ENCODE results near the gene ACE2.

ACE2 gene

DNA sequence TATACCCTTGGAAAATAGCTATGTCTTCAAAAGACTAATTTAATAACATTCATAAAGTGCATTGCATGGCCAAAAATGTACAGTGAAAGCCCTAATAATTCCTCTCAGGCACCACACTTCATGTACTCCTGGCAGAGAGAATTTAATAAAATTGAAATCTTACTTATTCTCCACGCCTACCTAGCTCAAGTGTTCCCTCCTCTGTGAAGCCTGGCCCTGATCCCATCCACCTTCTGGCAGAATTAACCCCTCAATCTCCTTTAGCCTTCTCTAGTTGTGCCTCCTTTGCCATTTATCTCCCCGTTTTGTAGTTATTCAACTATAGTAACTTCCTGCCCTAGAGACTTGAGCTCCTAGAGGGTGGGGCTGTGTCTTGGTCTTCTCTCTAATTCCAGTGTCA, 26.7 kb downstream of the ACE2 start:
- DNase-seq (ENCODE audit: low read depth) = no peak

DNA sequence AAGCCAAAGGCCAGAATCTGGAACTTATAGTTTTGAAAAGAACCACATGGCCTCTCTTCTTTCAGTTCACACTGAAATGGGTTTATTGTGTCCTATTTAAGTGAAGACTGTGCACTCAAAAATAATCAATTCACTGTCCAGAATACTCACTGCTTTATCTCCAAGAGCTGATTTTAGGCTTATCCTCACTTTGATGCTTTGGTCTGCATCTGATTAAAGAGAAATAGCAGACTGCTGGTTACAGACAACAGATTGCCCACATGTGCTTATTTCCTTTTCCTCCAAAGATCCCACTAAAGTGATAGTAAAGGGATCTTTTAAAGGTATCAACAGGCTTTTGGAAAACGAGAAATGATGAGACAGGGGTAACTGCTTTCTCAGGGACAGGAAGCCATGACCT, 30.6 kb downstream of the ACE2 start:
- DNase-seq (ENCODE audit: low read depth) = no peak

- DNase-seq (ENCODE audit: low read depth) = no peak
Observed at GRCh38 chrX:15567886-15568616, 32.7 kb downstream of the ACE2 start.

GRCh38 chrX:15567267-15567666, 33.5 kb downstream of the ACE2 start:
- no peak for DNase-seq (ENCODE audit: low read depth)

DNA sequence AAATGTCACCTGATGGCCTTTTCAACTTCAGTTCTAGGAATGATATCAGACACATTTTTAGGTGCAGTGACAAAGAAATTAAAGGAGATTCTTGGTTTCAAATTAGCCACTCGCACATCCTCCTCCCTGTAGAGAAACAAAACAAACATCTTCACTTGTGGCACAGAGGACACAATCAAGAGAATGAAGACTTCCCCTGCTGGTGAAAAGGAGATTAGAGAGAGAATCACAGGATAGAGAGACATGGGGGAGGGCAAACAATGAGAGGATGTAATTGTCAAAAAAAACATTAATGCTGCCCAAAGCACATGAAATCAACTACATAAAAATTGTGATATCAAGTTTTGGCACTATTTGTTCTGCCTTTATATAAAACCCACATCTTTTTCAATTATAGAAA, 34.5 kb downstream of the ACE2 start:
- DNase-seq (ENCODE audit: low read depth) = no peak

DNA sequence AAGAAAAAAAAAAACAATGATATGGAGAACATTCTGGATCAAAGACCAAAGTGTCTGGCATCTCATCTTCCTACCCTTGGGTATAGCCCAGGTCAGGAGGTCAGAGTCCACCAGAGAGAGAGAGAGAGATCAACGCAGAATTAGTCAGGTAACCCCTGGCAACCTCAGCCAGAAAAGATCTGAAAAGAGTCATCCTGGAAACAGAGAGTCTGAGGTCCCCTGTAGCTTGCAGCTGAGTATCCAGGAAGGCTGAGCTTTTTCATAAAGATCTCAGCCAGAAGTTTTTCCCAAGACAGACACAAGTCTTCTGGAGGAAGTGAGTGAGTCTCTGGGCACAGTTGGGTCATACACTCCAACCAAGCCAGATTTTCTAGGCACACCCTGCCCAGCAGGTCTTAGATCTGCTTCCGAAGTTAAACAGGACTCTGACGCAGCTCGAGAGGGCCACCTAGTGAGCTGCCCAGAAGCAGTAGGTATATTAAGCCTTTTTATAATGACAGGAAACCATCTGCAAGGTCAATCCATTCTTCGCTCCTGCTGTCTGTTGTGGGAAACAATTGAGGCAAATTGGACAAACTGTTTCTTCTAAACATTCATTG, 35.7 kb downstream of the ACE2 start:
- peak; percentile 59 for DNase-seq (ENCODE audit: low read depth)

DNA sequence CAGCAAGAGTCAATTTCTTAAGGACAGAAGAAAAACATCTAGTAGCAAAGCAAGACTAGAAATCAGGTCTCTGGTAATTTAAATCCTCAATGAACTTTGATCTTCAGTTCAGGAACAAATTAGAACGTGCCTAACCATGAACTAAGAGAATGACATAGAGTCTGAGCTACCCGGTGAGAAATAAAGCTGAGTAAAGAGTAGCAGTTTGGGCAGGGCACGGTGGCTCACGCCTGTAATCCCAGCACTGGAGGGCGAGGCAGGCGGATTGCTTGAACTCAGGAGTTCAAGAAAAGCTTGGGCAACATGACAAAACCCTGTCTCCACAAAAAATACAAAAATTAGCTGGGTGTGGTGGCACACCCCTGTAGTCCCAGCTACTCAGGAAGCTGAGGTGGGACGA, 37.7 kb downstream of the ACE2 start:
- no peak for DNase-seq (ENCODE audit: low read depth)

GRCh38 chrX:15560924-15561323, 39.8 kb downstream of the ACE2 start:
- no peak for DNase-seq (ENCODE audit: low read depth)

GRCh38 chrX:15559227-15559626, 41.5 kb downstream of the ACE2 start:
- DNase-seq (ENCODE audit: low read depth) = no peak

DNA sequence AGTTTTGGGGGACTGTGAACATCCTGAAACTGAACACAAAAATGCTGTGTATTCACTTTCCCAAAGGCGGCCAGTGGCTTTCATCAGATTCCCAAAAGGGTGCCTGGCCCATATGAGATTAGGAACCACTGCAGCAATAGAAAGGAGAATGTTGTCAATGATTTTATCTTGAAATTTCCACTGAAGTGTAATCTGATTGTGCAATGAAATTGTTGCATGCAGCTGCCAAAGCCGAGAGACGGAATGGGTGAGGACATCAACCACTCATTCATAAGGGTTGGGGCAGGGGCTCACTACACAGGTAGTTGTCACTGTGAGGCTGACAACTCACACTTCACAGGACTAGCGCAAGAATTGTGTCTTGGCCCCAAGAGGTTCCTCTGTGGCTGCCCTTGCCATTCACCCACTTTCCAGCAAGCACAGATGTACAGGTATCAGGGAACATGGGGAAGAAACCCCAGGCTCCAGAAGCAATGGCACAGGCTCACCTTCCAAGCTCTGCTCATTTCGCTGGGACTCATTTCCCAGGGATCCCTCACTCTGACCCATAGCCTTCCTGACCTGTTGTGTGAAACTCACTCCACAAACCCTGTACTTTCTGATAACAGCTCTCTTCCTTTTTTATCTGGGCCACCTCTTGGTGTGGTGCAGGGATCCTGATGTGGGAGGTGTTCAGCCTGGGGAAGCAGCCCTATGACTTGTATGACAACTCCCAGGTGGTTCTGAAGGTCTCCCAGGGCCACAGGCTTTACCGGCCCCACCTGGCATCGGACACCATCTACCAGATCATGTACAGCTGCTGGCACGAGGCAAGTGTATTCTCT, 51.4 kb downstream of the ACE2 start:
- DNase-seq (ENCODE audit: low read depth) = no peak

DNA sequence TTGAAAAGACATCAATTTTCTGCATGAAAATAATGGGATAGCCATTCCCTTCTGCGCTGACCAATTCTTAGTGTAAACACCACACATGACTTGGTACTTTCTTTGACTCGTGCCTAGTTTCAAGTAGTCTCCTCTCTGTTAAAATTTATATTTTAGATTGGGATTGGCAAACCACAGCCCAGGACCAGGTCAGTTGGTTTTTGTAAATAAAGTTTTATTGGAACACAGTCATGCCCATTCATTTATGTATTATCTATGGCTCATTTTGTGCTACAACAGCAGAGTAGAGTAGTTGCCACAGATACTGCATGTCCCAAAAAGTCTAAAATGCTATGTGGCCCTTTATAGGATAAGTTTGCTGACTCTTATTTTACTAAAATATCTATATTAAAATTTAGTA, 53.4 kb downstream of the ACE2 start:
- DNase-seq (ENCODE audit: low read depth) = no peak

DNA sequence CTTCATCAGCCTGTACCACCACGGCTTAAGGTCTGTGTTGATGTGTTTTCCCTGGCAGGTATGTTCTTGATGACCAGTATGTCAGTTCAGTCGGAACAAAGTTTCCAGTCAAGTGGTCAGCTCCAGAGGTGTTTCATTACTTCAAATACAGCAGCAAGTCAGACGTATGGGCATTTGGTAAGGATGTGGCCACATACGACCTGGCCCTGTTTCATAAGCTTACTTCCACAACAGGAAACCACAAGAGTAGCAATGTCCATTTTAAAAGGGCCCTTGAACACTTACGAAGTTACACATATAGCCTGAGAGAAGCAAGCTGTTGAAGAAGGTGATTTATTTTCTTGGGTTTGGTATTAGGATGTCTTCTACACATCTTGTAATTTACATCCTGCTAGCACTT, 54.0 kb downstream of the ACE2 start:
- DNase-seq (ENCODE audit: low read depth) = no peak

DNA sequence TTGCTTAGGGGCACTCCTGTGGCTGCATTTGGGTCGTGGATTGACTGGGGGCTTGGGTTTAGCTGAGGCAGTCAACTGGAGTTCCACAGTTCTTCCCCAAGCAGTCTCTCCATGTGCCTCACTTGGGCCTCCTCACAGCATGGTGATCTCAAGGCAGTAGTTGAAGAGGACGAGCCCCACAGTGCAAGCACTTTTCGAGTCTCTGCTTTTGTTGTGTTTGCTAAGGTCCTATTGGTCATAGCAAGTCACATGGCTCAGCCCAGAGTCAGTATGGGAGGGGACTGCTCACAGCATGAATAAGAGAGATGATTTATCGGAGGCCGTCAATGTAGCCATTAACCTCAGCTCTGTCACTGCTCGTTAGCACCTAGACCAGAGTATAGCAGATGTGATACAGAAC, 70.4 kb downstream of the ACE2 start:
- no peak for DNase-seq (ENCODE audit: low read depth)

DNA sequence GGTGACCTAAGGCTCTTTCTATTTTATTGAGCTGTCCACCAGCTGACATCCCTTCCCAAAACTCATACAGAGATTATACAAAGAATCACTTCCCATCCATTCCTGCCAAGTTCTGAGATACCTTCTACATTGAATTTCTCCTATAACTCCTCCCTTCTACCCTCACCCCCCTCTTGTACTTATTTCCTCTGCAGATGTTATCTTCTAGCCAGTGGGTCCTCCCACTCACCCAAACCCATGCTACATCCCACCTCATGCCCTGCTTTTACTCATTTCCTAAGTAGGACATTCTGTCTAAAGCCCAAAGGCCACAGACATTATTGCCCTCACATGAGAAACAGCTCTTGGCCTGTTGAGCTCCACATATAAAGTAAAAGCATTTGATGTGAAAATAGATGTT, 71.6 kb downstream of the ACE2 start:
- DNase-seq (ENCODE audit: low read depth) = no peak

DNA sequence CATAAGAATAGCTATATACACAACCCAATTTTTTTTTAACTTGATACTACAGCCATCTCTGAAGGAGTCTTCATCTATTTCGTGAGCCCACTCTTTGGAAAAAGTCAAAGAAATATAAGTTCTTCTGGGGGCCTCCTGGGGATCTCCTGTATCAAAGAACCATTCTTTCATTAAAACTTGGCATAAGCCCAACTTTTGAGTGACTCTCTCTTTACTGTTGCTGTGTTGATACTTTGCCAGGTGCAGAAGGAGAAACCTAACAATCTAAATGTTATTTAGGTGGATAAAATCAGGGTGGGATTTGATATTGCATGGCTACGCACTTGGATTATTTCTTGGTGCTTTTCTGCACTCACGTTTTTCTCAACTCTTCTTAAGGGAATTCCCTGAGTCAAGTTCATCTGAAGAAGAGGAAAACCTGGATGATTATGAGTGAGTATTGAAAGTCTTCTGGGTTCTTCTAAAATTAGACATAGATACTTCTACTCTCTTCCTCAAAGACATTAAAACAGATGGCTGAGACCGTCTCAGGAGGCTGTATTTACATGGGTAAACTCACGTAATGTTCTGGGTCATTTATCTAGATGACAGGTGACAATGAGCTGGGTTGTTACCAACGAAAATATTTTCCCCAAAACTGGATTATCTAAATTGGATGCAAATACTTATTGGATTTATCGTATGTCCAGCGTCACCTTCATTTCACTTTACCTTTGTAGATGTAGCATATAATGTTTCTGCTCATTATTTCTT, 74.9 kb downstream of the ACE2 start:
- DNase-seq (ENCODE audit: low read depth) = no peak

GRCh38 chrX:15524417-15524816, 76.3 kb downstream of the ACE2 start:
- no peak for DNase-seq (ENCODE audit: low read depth)

DNA sequence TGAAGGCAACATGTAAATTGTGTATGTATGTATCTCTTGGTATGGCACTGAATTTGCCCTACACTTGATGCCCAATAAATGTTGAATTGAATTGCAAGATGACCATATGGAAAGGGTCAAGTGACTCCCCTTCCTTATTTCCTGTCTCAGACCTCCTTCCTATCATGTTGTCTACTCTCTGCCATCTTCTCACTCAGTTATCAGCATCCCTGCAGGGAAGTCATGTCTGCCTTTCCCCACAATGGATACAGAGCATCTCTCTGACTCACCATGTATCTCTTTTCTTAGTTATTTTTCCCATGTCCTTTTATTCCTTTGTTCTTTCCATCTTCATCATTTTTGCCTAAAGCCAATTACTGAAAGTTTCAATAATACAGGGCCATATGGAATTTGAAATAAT, 77.7 kb downstream of the ACE2 start:
- DNase-seq (ENCODE audit: low read depth) = no peak

GRCh38 chrX:15522464-15522863, 78.3 kb downstream of the ACE2 start:
- no peak for DNase-seq (ENCODE audit: low read depth)

GRCh38 chrX:15515931-15516330, 84.8 kb downstream of the ACE2 start:
- no peak for DNase-seq (ENCODE audit: low read depth)

DNA sequence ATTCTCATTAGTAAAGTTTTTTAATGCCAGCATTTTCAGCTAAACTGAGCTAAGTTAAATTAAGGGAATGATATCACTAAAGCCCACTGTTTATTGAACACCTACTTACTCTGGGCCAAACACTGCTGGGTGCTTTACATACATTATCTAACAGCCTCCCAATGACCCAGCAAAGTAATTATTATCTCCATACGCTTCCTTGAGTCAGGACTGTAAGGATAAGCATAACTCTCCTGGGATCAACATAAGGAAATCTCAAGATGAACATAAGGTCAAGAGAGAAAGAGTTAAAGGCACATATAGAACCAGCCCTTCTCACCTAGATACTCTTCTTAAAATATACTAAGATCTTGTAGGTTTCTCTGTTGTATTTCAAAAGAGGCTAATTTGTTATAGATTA, 86.5 kb downstream of the ACE2 start:
- DNase-seq (ENCODE audit: low read depth) = no peak

GRCh38 chrX:15512401-15512965, 88.3 kb downstream of the ACE2 start:
- no peak for DNase-seq (ENCODE audit: low read depth)

- no peak for DNase-seq (ENCODE audit: low read depth)
Observed at GRCh38 chrX:15511563-15511962, 89.2 kb downstream of the ACE2 start.

Measured in fibroblast of gingiva (primary cell).